Measurements from ENCODE around the gene CCDC73.
"Not testable (repeated sequence)": the region's sequence is repeated elsewhere in the genome, so short reads cannot be mapped to it uniquely, and the experiment has no call there.

The CCDC73 gene

DNA sequence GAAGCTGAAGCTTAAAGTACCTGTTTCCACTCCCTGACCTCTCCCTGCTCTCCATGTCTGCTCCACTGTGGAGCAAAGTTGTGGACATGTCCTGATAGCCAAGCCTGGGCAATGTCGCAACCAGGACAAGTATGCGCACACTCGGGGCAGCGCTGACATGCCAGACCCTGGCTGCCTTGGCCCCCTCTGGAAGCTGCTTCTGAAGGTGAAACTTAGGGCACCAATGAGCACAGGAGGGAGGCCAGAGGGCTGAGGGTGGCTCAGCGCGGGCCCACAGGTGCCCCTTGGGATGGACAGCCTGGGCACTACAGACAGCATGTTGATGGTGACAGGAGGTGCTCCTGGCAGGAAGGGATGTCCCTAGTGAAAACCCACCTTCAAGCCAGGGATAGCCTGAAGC lies 90.2 kb downstream of the CCDC73 start:
- DNase-seq = no peak

- no peak for DNase-seq
These were observed 92.8 kb downstream of the CCDC73 start for GRCh38 chr11:32701616-32702015.

DNA sequence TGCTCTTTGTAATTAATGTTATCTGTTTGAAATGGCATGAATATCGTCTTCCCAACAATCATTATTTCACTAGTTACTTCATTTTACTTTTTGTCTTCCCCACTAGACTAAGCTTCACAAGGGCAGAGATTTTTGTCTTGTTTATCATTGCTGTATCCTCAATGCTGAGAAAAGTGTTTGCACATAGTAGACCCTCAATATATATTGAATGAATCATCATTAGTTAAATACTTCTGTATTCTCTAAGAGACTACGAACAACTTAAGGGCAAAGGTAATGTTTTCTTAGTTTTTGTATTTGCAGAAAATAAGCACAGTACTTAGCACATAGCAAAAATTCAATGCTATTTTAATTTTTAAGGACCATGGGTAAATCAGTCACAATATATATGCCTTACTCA lies 95.9 kb downstream of the CCDC73 start:
- no peak for DNase-seq

DNA sequence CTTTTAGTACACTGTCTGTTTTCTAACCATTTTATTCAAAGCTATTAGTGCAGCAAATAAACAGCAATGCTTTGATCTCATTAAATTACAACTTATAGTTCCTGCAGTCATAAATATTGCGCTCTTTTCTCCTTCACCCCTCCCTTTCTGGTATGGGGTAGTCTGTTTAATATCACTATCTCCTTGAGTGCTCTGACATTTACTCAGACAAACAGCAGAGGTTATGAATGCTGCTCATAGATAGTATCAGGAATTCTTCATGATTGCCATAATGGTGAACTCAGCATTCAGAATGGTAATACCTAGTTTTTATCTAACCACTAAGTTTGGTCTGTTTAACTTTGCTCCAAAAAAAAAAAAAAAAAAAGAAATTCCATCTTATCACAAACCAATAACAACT lies 123.4 kb downstream of the CCDC73 start:
- DNase-seq = no peak

GRCh38 chr11:32659672-32660071 lies 134.8 kb downstream of the CCDC73 start:
- no peak for DNase-seq

- DNase-seq = no peak
These were observed 135.6 kb downstream of the CCDC73 start for GRCh38 chr11:32658639-32659406.

GRCh38 chr11:32643526-32643925 lies 150.9 kb downstream of the CCDC73 start:
- DNase-seq = no peak

DNA sequence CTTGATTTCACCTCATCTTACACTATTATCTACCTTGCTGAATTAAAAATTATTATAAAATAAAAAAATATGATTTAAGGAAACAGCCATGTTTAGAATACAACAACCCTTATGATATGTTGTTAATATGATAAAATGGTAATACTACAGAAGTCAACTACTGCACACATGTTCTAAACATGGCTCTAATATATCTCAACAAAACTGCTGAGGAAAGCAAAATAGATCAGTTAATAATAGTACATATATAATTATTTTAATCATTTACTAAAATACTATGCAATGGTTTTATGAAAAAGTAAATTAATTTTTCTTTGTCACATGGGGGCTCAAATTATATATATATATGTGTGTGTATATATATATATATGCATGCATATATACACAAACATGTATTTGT lies 153.1 kb downstream of the CCDC73 start:
- DNase-seq = no peak

GRCh38 chr11:32635819-32636218 lies 158.6 kb downstream of the CCDC73 start:
- no peak for DNase-seq

DNA sequence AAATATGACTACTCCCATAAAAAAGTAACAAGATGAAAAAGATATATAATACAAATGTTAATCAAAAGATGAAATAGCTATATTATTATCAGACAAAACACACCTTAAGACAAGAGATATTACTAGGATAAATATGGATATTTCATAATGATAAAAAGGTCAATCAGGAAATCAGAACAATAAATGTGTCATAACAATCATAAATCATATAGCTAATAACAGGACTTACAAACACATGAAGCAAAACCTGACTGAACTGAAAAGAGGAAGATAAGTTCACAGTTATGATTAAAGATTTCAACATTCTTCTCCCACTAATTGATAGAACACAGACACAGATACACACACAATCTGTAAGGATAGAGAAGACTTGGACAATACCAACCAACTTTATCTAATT lies 163.6 kb downstream of the CCDC73 start:
- DNase-seq = no peak

DNA sequence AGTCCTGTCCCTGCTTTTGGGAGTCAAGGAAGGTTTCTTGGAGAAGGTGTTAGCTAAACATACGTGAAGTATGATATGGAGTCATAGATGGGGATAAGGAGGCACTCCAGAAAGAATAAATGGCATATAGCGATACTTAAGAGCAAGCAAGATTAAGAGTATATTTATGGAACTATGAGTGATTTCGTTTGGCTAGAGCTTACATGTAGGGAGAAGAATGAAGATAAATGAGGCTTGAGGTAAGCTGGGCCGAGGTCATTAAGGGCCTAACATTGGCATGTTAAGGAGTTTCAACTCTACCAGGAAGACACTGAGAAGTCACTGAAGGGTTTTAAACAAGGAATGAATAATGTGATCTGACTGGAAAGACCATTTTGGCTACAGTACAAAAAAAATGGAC lies 177.6 kb downstream of the CCDC73 start:
- no peak for DNase-seq

- DNase-seq = no peak
These were observed 179.0 kb downstream of the CCDC73 start for GRCh38 chr11:32615422-32615821.

- no peak for DNase-seq
These were observed 180.8 kb downstream of the CCDC73 start for GRCh38 chr11:32613500-32614151.

DNA sequence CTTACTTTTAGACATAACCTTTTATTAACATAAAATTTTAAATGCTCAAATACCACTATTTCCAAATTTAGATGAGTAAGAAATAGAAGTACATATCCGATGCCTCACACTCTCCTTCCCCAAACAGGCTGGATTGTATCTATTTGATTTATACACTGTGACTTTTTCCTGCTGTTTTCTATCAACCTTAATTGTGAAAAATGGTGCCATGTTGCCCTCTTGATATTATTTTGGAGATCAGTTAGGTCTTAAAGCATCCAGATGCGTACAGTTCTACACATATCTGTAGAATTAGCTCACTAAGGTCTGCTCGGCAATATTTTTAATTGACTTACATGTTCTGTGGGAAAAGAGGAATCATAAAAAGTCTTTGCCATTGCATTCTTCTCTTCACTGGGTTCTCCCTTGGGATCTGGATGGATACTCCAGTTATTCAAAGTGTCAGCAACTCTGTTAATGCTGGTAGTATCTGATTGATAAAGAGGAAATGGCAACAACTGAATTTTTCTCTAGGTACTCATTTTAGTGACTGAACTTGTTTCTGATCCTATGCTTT lies 183.6 kb downstream of the CCDC73 start:
- no peak for DNase-seq

- not testable (repeated sequence) for DNase-seq
These were observed 185.6 kb downstream of the CCDC73 start for GRCh38 chr11:32608826-32609225.

GRCh38 chr11:32606220-32606619 lies 188.2 kb downstream of the CCDC73 start:
- no peak for DNase-seq

- no peak for DNase-seq
These were observed 191.6 kb downstream of the CCDC73 start for GRCh38 chr11:32602657-32603415.

- no peak for DNase-seq
These were observed 196.5 kb downstream of the CCDC73 start for GRCh38 chr11:32597921-32598320.

GRCh38 chr11:32596114-32596513 lies 198.3 kb downstream of the CCDC73 start:
- DNase-seq = peak; percentile 67

- no peak for DNase-seq
These were observed 200.2 kb downstream of the CCDC73 start for GRCh38 chr11:32594272-32594671.

- DNase-seq = no peak
These were observed 207.8 kb downstream of the CCDC73 start for GRCh38 chr11:32586576-32587190.

DNA sequence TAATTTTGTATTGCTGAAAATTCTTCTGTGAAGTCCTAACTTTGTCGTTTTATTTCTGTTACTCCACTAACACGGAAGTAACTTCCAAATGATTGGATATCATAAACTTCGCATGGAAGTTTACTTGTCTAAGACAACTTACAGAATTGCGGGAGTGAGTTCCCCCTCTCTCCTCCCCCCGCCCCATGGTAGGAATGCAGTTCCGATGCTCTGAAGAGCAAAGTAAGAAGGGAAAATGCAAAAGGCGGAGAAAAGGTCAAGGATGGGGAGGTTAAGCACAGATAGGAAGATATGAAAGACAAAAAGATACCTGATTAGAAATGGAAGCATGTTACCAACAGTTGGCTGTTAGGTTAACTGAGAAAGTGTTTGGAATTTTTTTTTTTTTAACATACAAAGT lies 209.5 kb downstream of the CCDC73 start:
- DNase-seq = no peak
